K562 (cell line): ENCODE results near the gene DALRD3. TPM values are rescaled to one million over a fixed set of nuclear protein-coding genes. Genes with fewer than 3 reads are reported as not detected.

Source experiments
- ATF7 ChIP-seq: fragments of 450-650 bp; IDR thresholded peaks from 2 replicates; pipeline ENCODE4 v1.7.1; 2014; ENCODE audit warnings: mild to moderate bottlenecking, moderate library complexity
- CTCF ChIP-seq, 3 experiments: IDR thresholded peaks in 2 of 3; conservative IDR thresholded peaks in 1 of 3; 2 replicates each; pipeline ENCODE4 v1.5.1; 2011 to 2012; ENCODE audit warnings: low read length in 3 of 3, mild to moderate bottlenecking in 3 of 3, control low read depth in 2 of 3, improper control_type of control experiment in 1 of 3, inconsistent platforms in 1 of 3, low read depth in 1 of 3, mixed read lengths in 1 of 3, moderate library complexity in 1 of 3; ENCODE audit not compliant: insufficient read depth in 2 of 3
- FOXK1 ChIP-seq: sonication (generic); formaldehyde crosslinking; IDR thresholded peaks from 2 replicates; pipeline ENCODE4 v1.8.0; 2022; ENCODE audit warnings: missing genetic modification reagents, mild to moderate bottlenecking, borderline replicate concordance
- GABPB1 ChIP-seq: sonication (generic); formaldehyde crosslinking; IDR thresholded peaks from 2 replicates; pipeline ENCODE4 v1.8.0; 2022; ENCODE audit warnings: mild to moderate bottlenecking, missing genetic modification reagents
- HNRNPLL ChIP-seq: fragments of 200-400 bp; formaldehyde crosslinking; IDR thresholded peaks from 2 replicates; pipeline ENCODE4 v1.6.1; 2017; ENCODE audit warnings: low read length, low read depth, mild to moderate bottlenecking; ENCODE audit not compliant: poor library complexity, severe bottlenecking
- HNRNPUL1 ChIP-seq: fragments of 200-400 bp; formaldehyde crosslinking; IDR thresholded peaks from 2 replicates; pipeline ENCODE4 v1.6.1; 2017; ENCODE audit warnings: low read length
- ILF3 ChIP-seq: fragments of 450-650 bp; IDR thresholded peaks from 2 replicates; pipeline ENCODE4 v1.6.1; 2018; ENCODE audit warnings: antibody characterized with exemption, mild to moderate bottlenecking, moderate library complexity, borderline replicate concordance
- IRF2 ChIP-seq: sonication (generic); formaldehyde crosslinking; IDR thresholded peaks from 2 replicates; pipeline ENCODE4 v1.8.1; 2022; ENCODE audit warnings: mild to moderate bottlenecking, missing genetic modification reagents
- MITF ChIP-seq: IDR thresholded peaks from 2 replicates; pipeline ENCODE4 v1.6.1; 2014; ENCODE audit warnings: antibody characterized with exemption
- MXD1 ChIP-seq: fragments of 250-450 bp; sonication (Bioruptor Pico); IDR thresholded peaks from 2 replicates; pipeline ENCODE4 v1.8.0; 2021; ENCODE audit warnings: borderline replicate concordance, mild to moderate bottlenecking, moderate library complexity; ENCODE audit not compliant: poor library complexity, severe bottlenecking
- NCOA1 ChIP-seq: fragments of 450-650 bp; IDR thresholded peaks from 2 replicates; pipeline ENCODE4 v1.6.1; 2016; ENCODE audit warnings: low read depth
- PURB ChIP-seq: sonication (generic); formaldehyde crosslinking; IDR thresholded peaks from 2 replicates; pipeline ENCODE4 v1.9.0; 2021; ENCODE audit warnings: low read depth, mild to moderate bottlenecking, missing genetic modification reagents
- RHOXF2B ChIP-seq: fragments of 250-450 bp; sonication (Bioruptor Pico); conservative IDR thresholded peaks from 2 replicates; pipeline ENCODE4 v1.5.1; 2021
- SRF ChIP-seq, 2 experiments: fragments of 250-450, 450-650 bp in 1 of 2; sonication (Bioruptor Pico) in 1 of 2; sonication (generic) in 1 of 2; formaldehyde crosslinking; IDR thresholded peaks; 2 replicates each; pipeline versions ENCODE4 v1.5.0 to v1.5.1; 2020 to 2022; ENCODE audit warnings: mild to moderate bottlenecking in 1 of 2, missing genetic modification reagents in 1 of 2
- TAF1 ChIP-seq: IDR thresholded peaks from 2 replicates; pipeline ENCODE4 v1.6.1; 2011; ENCODE audit warnings: mild to moderate bottlenecking, low read length, moderate library complexity; ENCODE audit not compliant: insufficient read depth, control insufficient read depth, severe bottlenecking; ENCODE audit errors: extremely low read depth
- ZNF41 ChIP-seq: fragments of 250-450 bp; sonication (Bioruptor Pico); conservative IDR thresholded peaks from 2 replicates; pipeline ENCODE4 v1.4.0; 2020; ENCODE audit warnings: mild to moderate bottlenecking
- ZNF584 ChIP-seq: fragments of 200-800 bp; sonication (Bioruptor generic); IDR thresholded peaks from 2 replicates; pipeline ENCODE4 v1.6.1; 2016; ENCODE audit warnings: low read depth, mild to moderate bottlenecking, missing genetic modification characterization, missing compliant biosample characterization
- ZNF830 ChIP-seq: fragments of 250-450 bp; sonication (Bioruptor Pico); IDR thresholded peaks from 2 replicates; pipeline ENCODE4 v1.5.0; 2021; ENCODE audit warnings: mild to moderate bottlenecking
- polyA plus RNA-seq, 8 experiments: library from polyadenylated mRNA; depleted of rRNA in 4 of 8; stranded (reverse) in 5 of 8; unstranded in 3 of 8; fragments of >200 nt; fragmentation: Nextera tagmentation in 2 of 8; fragmentation: Illumina TruSeq in 1 of 8; extraction: Ambion mirVana in 2 of 8; extraction: Trizol in 1 of 8; gene quantifications; 2 replicates each; pipeline versions ENCODE4 v1.2.1 to v1.2.3, GENCODE V29; 2011 to 2014; ENCODE audit warnings: inconsistent platforms in 1 of 8, missing spikeins in 1 of 8
- total RNA-seq, 7 experiments: library from RNA; depleted of rRNA in 6 of 7; stranded (reverse); fragments of >200 nt in 6 of 7; fragmentation: Illumina TruSeq in 2 of 7; extraction: Trizol in 2 of 7; gene quantifications; 2 replicates each; pipeline versions ENCODE4 v1.2.1 to v1.2.3, GENCODE V29; 2011 to 2021; ENCODE audit warnings: low replicate concordance in 1 of 7
- TF ChIP-seq, protein P1 (sequence below), 2 experiments: IDR thresholded peaks; 2 replicates each; pipeline ENCODE4 v1.6.1; 2012; ENCODE audit warnings: improper control_type of control experiment in 2 of 2, low read depth in 2 of 2, low read length in 2 of 2, borderline replicate concordance in 1 of 2

The DALRD3 gene
- total and polyA plus RNA-seq, 9 of the 15 experiments (the other 6 are each of a cell fraction or from before 2014, with no cell fraction given) = 6.6 to 31.3 (median 14.4) TPM

GRCh38 chr3:49028673-49029562 lies 10.5 kb upstream of the DALRD3 start, which contains the start of gene IMPDH2 (continued):
- TF ChIP-seq CTCF (IDR thresholded peaks at IDR 0.05 in 2 of 3, conservative IDR thresholded peaks at IDR 0.05 in 1 of 3; ENCODE audit: insufficient read depth in 2 of 3, low read depth in 1 of 3, low read length in 3 of 3) = peak in 1 of 3 experiments; percentile 28; a peak in 2 of 6 replicates
- TF ChIP-seq MXD1 = no peak
- no peak for TF ChIP-seq PURB (CRISPR knock-in tag)
- no peak for TF ChIP-seq IRF2 (CRISPR knock-in tag)
- TF ChIP-seq NCOA1 = no peak
- TF ChIP-seq GABPB1 = peak; percentile 72
- TF ChIP-seq HNRNPUL1 = no peak
- no peak for TF ChIP-seq FOXK1
- TF ChIP-seq RHOXF2B (CRISPR knock-in tag) = peak; percentile 50; the same call in 1 of the 2 replicates
- TF ChIP-seq ZNF830 (CRISPR knock-in tag) = 0 out of 2 replicates have a peak, but pooled peaks have one; percentile 22
- TF ChIP-seq, protein P1, sequence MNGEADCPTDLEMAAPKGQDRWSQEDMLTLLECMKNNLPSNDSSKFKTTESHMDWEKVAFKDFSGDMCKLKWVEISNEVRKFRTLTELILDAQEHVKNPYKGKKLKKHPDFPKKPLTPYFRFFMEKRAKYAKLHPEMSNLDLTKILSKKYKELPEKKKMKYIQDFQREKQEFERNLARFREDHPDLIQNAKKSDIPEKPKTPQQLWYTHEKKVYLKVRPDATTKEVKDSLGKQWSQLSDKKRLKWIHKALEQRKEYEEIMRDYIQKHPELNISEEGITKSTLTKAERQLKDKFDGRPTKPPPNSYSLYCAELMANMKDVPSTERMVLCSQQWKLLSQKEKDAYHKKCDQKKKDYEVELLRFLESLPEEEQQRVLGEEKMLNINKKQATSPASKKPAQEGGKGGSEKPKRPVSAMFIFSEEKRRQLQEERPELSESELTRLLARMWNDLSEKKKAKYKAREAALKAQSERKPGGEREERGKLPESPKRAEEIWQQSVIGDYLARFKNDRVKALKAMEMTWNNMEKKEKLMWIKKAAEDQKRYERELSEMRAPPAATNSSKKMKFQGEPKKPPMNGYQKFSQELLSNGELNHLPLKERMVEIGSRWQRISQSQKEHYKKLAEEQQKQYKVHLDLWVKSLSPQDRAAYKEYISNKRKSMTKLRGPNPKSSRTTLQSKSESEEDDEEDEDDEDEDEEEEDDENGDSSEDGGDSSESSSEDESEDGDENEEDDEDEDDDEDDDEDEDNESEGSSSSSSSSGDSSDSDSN (IDR thresholded peaks at IDR 0.05; ENCODE audit: borderline replicate concordance in 1 of 2, low read depth in 2 of 2, low read length in 2 of 2) = no peak
- no peak for TF ChIP-seq ZNF41 (CRISPR knock-in tag)
- no peak for TF ChIP-seq ZNF584 (CRISPR knock-in tag)
- TF ChIP-seq ILF3 = peak; percentile 69; the same call in 1 of the 2 replicates
- peak; percentile 71 for TF ChIP-seq TAF1
- peak in 1 of 2 experiments; percentile 35; a peak in 1 of 4 replicates for TF ChIP-seq SRF (CRISPR knock-in tag; IDR thresholded peaks at IDR 0.05)
- TF ChIP-seq ATF7 = peak; percentile 97
- TF ChIP-seq MITF = no peak
- TF ChIP-seq HNRNPLL = peak; percentile 75
